GM15510 (cell line): ENCODE measurements around the gene COPZ1.

ENCODE experiments used
- POLR2A ChIP-seq: IDR thresholded peaks from 3 replicates; pipeline ENCODE4 v1.6.1; 2011; ENCODE audit warnings: borderline replicate concordance; ENCODE audit not compliant: insufficient read length; ENCODE audit errors: extremely low read depth

Gene COPZ1

GRCh38 chr12:54306925-54307741 lies 17.8 kb upstream of the COPZ1 start:
- TF ChIP-seq POLR2A: no peak

DNA sequence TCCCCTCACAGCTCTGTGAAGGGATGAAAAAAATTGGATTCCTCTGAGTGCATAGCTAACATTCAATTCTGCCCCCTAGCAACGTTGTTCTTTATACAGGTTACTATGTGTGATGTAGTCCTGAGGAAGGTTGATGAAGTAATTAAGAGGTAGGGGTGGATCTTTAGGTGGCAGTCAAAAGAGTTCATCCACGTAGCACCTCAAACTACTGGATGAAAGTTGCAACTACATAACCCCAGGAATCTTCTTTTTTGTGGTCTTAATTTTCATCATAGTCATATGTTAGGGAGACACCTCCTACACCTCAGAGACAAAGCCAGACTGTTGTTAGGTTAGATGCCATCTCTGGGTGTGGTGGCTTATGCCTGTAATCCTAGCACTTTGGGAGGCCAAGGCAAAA lies 13.9 kb upstream of the COPZ1 start:
- no peak for TF ChIP-seq POLR2A

DNA sequence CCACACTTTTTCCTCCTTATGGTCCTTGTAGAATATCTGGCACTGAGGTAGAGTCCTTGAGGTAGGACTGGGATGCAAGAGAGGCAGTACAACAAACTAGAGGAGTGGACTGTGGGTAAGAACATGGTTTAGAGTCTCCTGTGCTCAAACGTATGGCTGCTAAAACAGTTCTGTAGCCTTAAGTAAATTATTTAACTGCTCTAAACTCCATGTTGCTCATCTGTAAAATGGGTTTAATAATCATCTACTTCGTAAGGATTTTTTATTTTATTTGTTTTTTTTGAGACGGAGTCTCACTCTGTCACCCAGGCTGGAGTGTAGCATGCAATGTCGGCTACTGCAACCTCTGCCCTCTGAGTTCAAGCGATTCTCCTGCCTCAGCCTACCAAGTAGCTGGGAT lies 3.6 kb upstream of the COPZ1 start:
- no peak for TF ChIP-seq POLR2A

- TF ChIP-seq POLR2A: no peak
Measured at GRCh38 chr12:54328595-54329337, 3.8 kb downstream of the COPZ1 start.

DNA sequence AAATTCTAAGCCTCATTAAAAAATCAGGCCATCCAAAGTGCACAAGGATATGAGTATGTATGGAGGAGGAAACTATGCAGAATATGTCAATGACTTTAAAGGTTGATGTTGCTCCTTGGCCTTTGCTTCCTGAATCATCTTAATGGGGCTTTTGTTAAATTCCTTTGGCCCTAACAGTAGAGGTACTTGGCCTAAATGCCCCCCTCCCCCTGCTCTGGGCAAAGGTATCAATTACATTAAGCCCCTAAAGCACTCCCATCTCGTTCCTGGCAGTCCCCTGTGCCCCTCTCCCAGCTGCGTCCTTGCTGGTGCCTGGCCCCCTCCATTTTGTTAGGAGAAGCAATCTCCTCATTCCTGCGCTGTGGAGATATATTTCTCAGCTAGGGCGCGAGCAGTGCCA lies 4.8 kb downstream of the COPZ1 start:
- TF ChIP-seq POLR2A: no peak

GRCh38 chr12:54330442-54330841 lies 5.5 kb downstream of the COPZ1 start:
- no peak for TF ChIP-seq POLR2A

GRCh38 chr12:54331461-54331860 lies 6.5 kb downstream of the COPZ1 start:
- TF ChIP-seq POLR2A: no peak

DNA sequence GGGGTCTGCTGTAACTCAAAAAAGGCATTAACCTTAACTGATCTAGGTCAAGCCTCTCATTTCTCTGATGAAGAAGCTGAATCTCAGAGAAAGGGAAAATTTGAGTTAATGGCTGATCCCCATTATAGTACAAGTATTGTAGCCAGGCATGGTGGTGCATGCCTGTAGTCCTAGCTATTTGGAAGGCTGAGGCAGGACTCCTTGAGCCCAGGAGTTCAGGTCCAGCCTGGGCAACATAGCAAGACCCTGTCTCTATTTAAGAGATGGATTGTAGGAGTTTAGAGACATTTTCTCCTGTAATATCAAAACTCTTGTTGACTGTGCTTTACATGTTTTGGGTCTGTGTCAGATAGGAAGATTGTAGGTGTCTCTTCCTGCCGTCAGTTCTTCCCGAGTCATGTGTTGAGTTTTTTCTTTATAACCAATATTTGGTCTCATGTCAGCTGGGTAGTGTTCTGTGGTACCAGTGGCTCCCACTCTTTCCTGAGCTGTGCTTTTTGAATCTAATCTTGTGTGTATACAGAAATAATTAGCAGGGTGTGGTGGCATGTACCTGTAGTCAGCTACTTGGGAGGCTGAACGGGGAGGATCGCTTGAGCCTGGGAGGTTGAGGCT lies 8.6 kb downstream of the COPZ1 start:
- TF ChIP-seq POLR2A: no peak

DNA sequence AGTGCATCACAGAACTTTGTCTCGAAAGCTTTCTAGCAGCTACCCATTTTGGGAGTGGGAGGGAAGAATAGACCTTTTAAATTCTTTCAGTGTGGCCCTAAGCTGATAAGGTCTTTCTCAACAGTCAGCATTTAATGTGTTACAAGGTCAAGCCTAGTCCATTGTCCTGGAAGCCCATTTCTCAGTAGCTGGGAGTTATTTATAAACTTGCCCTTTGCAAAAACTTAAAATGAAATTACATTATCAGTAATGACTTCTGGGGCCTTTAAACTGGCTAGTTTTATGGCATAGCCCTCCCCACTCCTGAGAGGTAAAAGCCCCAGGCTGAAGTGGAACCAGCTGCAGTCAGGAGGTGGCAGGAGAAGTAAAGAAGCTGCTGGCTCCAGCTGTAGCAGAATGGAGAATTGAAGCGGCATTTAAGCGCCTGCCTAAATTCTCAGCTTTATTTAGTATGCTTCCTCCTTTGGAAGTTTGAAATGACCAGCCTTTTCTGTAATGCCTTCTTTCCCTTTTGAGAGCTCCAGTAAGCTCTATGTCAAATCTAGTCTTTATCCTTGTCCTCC lies 12.4 kb downstream of the COPZ1 start:
- TF ChIP-seq POLR2A: no peak

- no peak for TF ChIP-seq POLR2A
Measured at GRCh38 chr12:54337854-54338650, 13.1 kb downstream of the COPZ1 start.

- TF ChIP-seq POLR2A: no peak
Measured at GRCh38 chr12:54338698-54339296, 13.9 kb downstream of the COPZ1 start.

DNA sequence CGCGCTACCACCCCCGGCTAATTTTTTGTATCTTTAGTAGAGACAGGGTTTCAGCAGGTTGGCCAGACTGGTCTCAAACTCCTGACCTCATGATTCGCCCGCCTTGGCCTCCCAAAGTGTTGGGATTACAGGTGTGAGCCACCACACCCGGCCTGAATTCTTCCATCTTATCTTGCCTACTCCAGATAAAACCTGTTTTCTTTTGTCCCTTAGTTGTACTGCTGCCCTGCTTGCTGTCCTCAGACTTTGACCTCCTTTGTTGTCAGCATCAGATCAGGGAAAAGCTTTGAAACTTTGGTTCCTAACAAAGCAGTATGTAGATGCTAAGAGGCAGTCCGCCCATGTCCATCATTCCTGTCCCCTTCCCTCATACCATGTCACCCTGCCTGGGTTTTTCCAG lies 15.9 kb downstream of the COPZ1 start:
- no peak for TF ChIP-seq POLR2A

GRCh38 chr12:54341378-54342300 lies 16.7 kb downstream of the COPZ1 start:
- no peak for TF ChIP-seq POLR2A
